Retinal pigment epithelial cell (primary cell): ENCODE results near the gene RASAL3.

Experiments
- DNase-seq: peaks from one replicate; pipeline ENCODE4 v3.0.0-alpha.2; 2010; ENCODE audit warnings: low read depth
- H3K4me3 ChIP-seq: 2 replicates; pipeline ENCODE4 v1.5.1; 2011; ENCODE audit warnings: mild to moderate bottlenecking, low read length, control low read depth, moderate library complexity
- TF ChIP-seq, protein P1 (sequence below): conservative IDR thresholded peaks from 2 replicates; pipeline ENCODE4 v1.5.1; 2011; ENCODE audit warnings: low read depth, low read length, control low read depth, inconsistent platforms

The RASAL3 gene

GRCh38 chr19:15464394-15465385 is at the start of gene RASAL3:
Gene RASAL3 (minus strand): TSS chr19:15464544. CDS start chr19:15464358, 186 bp downstream.
- no peak for DNase-seq
- no peak within 1 kb of the TSS for H3K4me3 ChIP-seq
- TF ChIP-seq, protein P1, sequence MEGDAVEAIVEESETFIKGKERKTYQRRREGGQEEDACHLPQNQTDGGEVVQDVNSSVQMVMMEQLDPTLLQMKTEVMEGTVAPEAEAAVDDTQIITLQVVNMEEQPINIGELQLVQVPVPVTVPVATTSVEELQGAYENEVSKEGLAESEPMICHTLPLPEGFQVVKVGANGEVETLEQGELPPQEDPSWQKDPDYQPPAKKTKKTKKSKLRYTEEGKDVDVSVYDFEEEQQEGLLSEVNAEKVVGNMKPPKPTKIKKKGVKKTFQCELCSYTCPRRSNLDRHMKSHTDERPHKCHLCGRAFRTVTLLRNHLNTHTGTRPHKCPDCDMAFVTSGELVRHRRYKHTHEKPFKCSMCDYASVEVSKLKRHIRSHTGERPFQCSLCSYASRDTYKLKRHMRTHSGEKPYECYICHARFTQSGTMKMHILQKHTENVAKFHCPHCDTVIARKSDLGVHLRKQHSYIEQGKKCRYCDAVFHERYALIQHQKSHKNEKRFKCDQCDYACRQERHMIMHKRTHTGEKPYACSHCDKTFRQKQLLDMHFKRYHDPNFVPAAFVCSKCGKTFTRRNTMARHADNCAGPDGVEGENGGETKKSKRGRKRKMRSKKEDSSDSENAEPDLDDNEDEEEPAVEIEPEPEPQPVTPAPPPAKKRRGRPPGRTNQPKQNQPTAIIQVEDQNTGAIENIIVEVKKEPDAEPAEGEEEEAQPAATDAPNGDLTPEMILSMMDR, result no peak

DNA sequence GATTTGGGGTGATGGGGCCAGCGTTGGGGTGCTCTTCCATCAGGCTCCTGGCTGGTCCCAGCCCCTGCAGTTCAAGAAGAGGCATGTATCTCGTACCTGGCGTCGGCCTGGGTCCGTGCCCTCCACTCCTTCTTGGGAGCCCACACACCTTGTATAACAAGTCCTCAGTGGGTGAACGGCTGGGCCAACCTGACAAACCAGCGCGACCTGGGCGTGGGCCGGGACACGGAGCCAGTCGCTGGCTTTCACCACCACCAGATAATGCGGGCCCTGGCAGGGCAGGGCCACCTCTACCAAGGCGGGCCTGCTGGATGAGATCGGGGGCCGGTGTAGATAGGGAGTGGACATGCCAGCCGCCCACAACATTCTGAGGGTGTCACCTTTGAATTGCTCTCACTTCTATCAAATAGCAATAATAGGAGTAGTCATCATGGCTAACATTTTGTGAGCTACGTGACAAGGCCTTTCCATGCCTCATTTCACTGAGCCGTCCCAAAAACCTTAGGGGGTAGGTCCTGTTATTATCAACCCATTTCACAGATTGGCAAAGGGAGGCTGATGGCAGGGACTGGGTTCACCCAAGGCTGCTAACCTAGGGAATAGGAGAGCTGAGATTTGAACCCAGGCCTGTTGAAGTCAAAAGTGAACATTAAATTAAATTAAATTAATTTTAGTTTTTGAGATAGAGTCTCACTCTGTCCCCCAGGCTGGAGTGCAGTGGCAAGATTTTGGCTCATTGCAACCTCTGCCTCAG is 47.5 kb upstream of the RASAL3 start:
- no peak for DNase-seq
- TF ChIP-seq, protein P1, result no peak
- no peak overlapping the region for H3K4me3 ChIP-seq

DNA sequence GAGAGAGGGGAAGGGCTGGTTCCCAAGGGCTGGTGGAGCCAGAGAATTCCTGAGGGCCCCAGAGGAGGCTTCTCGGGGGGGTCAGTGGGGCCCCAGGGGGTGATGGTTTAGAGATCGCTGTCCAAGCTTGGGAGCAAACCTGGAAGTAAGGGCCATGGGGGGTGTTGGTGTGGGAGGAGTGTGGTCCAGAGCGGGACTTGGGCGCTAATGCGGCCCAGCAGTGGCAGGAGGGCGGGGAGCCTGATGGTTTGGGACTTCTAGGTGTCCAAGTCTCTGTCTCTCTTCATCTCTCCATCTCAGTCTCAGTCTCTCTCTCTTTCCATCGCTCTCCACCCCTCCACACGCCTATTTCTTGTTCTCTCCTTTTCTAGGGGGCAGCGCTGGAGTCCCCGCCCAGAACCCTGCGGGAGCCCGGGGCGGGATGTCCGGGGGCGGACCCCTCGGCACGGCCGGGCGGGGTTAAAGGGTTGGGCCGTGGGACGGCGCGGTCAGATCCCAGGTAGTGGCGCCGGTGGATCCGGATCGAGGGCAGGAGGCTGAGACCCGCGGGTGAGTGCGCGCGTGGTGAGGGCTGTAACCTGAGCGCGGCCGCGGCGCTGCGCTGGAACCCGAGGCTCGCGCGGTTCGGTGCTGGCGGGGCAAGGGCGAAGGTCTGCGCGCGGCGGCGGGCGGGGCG is 43.8 kb upstream of the RASAL3 start, which contains the start of gene CYP4F22:
Gene CYP4F22 (plus strand): TSS at position 491 of the 676 bp plus-strand sequence. CDS start 16,812 bp downstream, outside the sequence.
- H3K4me3 ChIP-seq, result no peak within 1 kb of the TSS
- DNase-seq, result no peak
- TF ChIP-seq, protein P1, result no peak

GRCh38 chr19:15507068-15508034 is 43.0 kb upstream of the RASAL3 start:
- no peak for DNase-seq
- TF ChIP-seq, protein P1, result no peak
- no peak overlapping the region for H3K4me3 ChIP-seq

DNA sequence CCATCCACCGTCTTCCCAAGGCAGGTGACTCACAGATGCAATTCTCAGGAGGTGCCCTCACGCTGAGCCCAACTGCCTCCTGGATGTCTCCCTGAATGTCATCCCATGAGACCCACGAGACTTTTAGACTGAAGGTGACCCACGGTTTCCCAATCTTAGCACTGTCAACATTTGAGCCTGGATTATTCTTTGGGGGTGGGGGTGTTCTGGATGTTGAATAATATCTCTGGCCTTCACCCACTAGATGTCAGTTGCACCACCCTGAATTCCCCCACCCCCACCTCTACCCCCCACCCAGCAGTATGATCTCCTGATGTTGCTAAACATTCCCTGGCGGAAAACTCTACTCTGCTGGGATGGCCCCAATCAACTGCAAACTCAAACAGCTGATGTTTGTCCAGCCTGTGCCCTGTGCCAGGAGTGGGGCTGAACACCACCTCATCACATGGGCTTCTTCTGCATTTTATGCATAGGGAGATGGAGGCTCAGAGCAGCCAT is 41.8 kb upstream of the RASAL3 start:
- no peak overlapping the region for H3K4me3 ChIP-seq
- TF ChIP-seq, protein P1, result no peak
- DNase-seq, result no peak

DNA sequence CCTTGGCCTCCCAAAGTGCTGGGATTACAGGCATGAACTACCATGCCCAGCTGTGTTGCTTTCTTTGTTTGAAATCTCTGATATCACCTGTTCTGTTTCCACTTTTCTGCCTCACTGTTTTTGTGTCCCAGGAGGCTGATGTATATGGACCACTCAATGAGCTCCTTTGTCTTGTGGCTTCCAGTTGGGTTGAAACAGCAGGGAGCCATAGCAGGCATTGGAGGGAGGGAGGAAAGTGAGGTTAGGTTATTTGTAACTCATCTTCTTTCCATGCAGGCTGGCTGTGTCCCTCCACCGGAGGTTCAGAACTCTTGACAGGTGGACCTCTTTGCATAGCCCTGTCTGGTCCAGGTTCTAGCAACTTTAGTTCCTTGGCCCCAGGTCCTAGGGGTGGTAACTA is 37.9 kb upstream of the RASAL3 start:
- no peak overlapping the region for H3K4me3 ChIP-seq
- DNase-seq, result no peak
- TF ChIP-seq, protein P1, result no peak
